Heart left ventricle (tissue), 13 donors: ENCODE data around the gene MKRN1.

ENCODE experiments used
- POLR2A ChIP-seq, 2 donors: fragments of 450-650 bp; IDR thresholded peaks; one replicate each; pipeline ENCODE4 v1.6.1; 2017; ENCODE audit warnings: antibody characterized with exemption in 2 of 2, mild to moderate bottlenecking in 2 of 2, moderate library complexity in 2 of 2
- TF ChIP-seq, protein P1 (sequence below), 12 donors: fragments of 200-600 bp; sonication (generic) in 4 of 12; IDR thresholded peaks; one replicate each; pipeline versions ENCODE4 v1.5.0 to v1.8.0; 2018 to 2022; ENCODE audit warnings: antibody characterized with exemption in 12 of 12, mild to moderate bottlenecking in 5 of 12
- donor health status: ischemic (EF 13 %, LVEDD 7.1; RV severe dilation, severe dysfunction).
- donor health status: DM: no; HTN: yes; CAD: no.
- donor health status: DM: no; HTN: no; CAD: no.
- donor health status: ischemic (EF 25% LVEDD 6.9; RV normal size, moderate dysfunction).
- donor health status: ischemic (EF 25% LVEDD 5.7; RV mildly dilated, moderate dysfunction).
- donor health status: ischemic (EF 35%, LVEDD 5.7; RV mildly dilated, moderate dysfunction).
- donor health status: nonischemic (EF 11% LVEDD 7.7; RV severe dilation, severe dysfunction).
- donor health status: DM: yes; HTN: yes; CAD: no.
- donor health status: PGD.
- donor health status: ischemic (EF 29% LVEDD 5.4; RV normal size, mild dysfunction).
- donor health status: nonischemic (EF 23%, LVEDD 6.1; RV moderate dilation, normal function).

- TF ChIP-seq POLR2A (IDR thresholded peaks at IDR 0.05) = no peak
- TF ChIP-seq, protein P1, sequence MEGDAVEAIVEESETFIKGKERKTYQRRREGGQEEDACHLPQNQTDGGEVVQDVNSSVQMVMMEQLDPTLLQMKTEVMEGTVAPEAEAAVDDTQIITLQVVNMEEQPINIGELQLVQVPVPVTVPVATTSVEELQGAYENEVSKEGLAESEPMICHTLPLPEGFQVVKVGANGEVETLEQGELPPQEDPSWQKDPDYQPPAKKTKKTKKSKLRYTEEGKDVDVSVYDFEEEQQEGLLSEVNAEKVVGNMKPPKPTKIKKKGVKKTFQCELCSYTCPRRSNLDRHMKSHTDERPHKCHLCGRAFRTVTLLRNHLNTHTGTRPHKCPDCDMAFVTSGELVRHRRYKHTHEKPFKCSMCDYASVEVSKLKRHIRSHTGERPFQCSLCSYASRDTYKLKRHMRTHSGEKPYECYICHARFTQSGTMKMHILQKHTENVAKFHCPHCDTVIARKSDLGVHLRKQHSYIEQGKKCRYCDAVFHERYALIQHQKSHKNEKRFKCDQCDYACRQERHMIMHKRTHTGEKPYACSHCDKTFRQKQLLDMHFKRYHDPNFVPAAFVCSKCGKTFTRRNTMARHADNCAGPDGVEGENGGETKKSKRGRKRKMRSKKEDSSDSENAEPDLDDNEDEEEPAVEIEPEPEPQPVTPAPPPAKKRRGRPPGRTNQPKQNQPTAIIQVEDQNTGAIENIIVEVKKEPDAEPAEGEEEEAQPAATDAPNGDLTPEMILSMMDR (IDR thresholded peaks at IDR 0.05) = no peak
Measured at GRCh38 chr7:140403878-140404564, 75.3 kb downstream of the MKRN1 start, which contains the start of gene RAB19.
